A673 (cell line): ENCODE measurements around the gene CTCF.

Experiments
- CTCF ChIP-seq: fragments of 300-800, 200-600 bp; sonication (generic); conservative IDR thresholded peaks from 2 replicates; pipeline ENCODE4 v1.5.1; 2017; ENCODE audit warnings: low read depth, mild to moderate bottlenecking, antibody characterized with exemption, low read length, moderate library complexity, mixed read lengths
- EZH2 ChIP-seq: fragments of 200-600 bp; sonication (generic); IDR thresholded peaks from 2 replicates; pipeline ENCODE4 v1.6.1; 2017; ENCODE audit warnings: borderline replicate concordance, low read depth, mild to moderate bottlenecking, mixed read lengths, antibody characterized with exemption, low read length; ENCODE audit not compliant: poor library complexity, severe bottlenecking

GRCh38 chr16:67644038-67644437 is 81.7 kb downstream of the CTCF start:
- TF ChIP-seq CTCF (no peak), EZH2 (no peak)
